ENCODE measurements around the gene NCAM2.
"Not testable (repeated sequence)": the region's sequence is repeated elsewhere in the genome, so short reads cannot be mapped to it uniquely, and the experiment has no call there.

NCAM2 gene

GRCh38 chr21:21103692-21104091 lies 105.5 kb downstream of the NCAM2 start:
- no peak for DNase-seq (ENCODE audit: low read depth)

GRCh38 chr21:21109736-21110135 lies 111.5 kb downstream of the NCAM2 start:
- no peak for DNase-seq (ENCODE audit: low read depth)

GRCh38 chr21:21111309-21111920 lies 113.2 kb downstream of the NCAM2 start:
- DNase-seq (ENCODE audit: low read depth) = no peak

GRCh38 chr21:21114461-21114860 lies 116.3 kb downstream of the NCAM2 start:
- DNase-seq (ENCODE audit: low read depth) = no peak

GRCh38 chr21:21119091-21119490 lies 120.9 kb downstream of the NCAM2 start:
- no peak for DNase-seq (ENCODE audit: low read depth)

DNA sequence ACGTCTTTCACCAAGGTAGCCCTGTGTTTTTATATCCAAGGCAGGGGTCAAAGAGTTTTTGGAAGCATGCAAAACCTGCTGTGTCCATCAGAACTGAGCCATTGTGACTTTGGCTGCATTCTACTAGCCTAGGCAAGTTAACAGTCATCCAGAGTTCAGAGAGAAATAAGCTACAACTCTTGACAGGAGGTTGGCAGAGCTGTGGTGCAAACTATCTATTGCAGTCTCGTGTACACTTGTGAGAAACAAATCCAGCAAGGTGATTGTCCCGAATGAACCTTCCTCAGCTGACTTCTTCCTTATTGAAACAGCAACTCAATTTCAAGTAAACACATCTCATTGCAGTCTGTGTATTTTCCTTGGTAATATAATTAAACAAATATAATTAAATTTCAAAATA lies 124.5 kb downstream of the NCAM2 start:
- DNase-seq (ENCODE audit: low read depth) = no peak

DNA sequence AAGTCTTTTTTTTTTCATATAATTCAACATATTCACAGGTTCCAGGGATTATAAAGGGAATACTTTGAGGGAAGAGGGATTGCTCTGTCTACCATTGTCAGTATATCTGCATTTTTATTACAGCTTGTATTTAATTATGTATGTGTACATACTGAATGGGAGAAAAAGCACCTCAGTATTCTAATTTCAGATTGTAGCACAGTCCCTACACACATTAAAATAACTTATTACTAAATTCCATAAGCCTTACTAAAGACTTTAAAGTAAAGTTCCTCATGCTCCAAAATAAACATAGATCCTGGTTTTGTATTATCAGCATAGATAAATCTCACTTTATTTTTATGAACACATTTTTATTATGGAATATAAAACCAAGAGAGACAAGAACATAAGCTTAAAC lies 134.2 kb downstream of the NCAM2 start:
- DNase-seq (ENCODE audit: low read depth) = no peak

GRCh38 chr21:21137986-21138385 lies 139.8 kb downstream of the NCAM2 start:
- DNase-seq (ENCODE audit: low read depth) = no peak

DNA sequence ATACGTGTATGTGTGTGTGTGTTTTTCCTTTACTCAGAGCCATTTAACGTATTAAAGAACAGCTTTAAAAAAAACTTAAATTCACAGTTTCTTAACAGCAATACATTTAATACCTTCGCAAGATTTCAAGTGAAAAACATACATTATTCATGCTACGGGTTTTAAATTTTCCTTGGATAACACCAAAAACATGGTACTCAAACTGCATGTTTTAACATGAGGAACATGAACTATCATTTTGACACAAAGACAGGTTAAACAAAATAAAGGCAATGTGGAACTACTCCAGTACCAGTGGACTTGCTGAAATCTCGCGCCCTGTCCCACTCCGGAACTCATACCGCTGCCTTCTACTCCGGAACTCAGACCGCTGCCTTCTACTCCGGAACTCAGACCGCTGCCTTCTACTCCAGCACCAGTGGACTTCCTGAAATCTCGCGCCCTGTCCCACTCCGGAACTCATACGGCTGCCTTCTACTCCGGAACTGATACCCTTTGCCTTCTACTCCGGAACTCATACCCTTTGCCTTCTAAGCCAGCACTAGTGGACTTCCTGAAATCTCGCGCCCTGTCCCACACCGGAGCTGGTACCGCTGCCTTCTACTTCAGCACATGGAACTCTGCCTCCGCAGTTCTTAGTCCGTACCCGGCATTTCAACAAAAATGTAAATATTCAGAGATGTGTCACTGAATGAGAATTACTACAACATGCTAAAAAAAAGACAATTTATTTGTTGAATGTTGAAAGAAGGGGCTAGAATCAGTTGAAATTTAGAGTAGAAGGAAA lies 148.6 kb downstream of the NCAM2 start:
- DNase-seq (ENCODE audit: low read depth) = no peak

GRCh38 chr21:21147374-21147745 lies 149.2 kb downstream of the NCAM2 start:
- no peak for DNase-seq (ENCODE audit: low read depth)

- no peak for DNase-seq (ENCODE audit: low read depth)
These were observed 149.8 kb downstream of the NCAM2 start for GRCh38 chr21:21148009-21148408.

DNA sequence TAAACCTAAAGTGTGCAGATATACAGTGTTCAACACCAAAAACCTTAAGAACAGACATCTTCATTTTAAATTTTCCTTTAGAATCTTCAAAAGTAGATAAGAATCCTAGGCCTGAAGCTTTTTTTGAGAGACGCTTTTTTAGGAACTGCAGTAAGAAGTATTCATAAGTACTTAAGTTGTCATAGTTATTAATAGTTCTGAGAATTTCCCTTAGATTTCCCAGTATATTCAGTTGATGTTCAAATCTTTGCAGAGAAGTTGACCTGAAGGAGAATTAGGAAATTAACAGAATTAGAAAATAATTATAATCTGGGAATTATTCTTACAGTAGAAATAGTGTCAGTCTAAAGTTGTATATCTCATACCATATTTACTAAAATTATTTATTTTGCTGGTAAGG lies 150.3 kb downstream of the NCAM2 start:
- DNase-seq (ENCODE audit: low read depth) = no peak

DNA sequence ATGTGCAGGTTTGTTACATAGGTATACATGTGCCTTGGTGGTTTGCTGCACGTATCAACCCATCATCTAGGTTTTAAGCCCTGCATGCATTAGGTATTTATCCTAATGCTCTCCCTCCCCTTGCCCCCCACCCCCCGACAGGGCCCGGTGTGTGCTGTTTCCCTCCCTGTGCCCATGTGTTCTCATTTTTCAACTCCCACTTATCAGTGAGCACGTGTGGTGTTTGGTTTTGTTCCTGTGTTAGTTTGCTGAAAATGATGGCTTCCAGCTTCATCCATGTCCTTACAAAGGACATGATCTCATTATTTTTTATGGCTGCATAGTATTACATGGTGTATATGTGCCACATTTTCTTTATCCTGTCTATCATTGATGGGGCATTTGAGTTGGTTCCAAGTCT lies 151.2 kb downstream of the NCAM2 start:
- not testable (repeated sequence) for DNase-seq (ENCODE audit: low read depth)

- DNase-seq (ENCODE audit: low read depth) = no peak
These were observed 153.0 kb downstream of the NCAM2 start for GRCh38 chr21:21151231-21151630.

GRCh38 chr21:21156397-21156796 lies 158.2 kb downstream of the NCAM2 start:
- DNase-seq (ENCODE audit: low read depth) = no peak

DNA sequence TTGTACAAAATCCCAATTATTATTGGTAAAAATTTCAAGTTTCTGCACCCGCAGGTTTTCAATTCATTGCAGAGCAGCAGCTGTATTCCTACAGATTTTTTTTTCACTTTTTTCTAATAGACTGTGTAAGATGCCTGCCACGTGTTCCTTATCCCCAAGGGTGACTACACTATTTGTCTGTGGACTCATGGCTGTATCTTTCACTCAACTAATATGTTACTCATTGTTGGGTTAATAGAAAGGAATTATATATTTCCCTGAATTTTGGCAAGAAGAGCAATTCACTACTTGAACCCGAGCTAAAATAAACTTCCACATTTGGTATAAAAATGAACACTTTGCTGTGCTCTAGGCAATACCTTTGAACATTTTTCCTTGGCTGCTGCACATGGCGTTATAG lies 158.7 kb downstream of the NCAM2 start:
- no peak for DNase-seq (ENCODE audit: low read depth)

DNA sequence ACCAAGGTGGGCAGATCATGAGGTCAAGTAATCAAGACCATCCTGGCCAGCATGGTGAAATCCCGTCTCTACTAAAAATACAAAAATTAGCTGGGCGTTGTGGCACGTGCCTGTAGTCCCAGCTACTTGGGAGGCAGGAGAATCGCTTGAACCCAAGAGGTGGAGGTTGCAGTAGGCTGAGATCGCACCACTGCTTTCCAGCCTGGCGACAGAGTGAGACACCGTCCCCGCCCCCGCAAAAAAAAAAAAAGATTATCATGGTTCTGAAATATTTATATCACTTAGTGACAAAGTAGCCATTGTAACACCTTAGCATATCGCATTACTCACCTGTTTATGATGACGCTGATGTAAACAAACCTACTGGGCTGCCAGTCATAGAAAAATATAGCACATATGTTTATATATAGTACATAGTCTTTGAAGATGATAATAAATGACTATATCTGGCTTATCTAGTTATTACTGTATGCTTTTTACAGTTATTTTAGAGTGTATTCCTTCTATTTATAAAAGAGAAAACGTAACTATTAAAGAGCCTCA lies 160.2 kb downstream of the NCAM2 start:
- no peak for DNase-seq (ENCODE audit: low read depth)

DNA sequence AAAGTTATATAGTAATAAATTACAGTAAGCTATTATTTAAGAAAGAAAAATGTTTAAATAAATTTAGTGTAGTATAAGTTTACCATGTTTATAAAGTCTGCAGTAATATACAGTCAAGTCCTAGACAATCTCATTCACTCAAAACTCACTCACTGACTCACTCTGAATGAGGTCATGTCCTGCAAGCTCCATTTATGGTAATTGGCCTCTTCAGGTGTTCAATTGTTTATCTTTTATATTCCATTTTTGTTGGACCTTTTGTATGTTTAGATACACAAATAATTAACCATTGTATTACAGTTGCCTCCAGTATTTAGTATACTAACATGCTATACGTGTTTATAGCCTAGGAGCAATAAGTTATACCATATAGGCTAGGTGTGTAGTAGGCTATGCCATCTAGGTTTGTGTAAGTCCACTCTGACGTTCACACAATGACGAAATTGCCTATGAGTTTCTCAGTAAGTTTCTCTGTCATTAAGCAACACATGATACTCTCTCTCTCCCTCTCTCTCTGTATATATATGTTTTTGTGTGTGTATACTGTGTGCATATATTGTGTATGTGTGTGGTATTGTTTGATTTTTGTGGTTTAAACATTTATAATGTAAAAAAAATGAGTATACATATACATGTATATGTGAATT lies 161.2 kb downstream of the NCAM2 start:
- no peak for DNase-seq (ENCODE audit: low read depth)

- no peak for DNase-seq (ENCODE audit: low read depth)
These were observed 164.6 kb downstream of the NCAM2 start for GRCh38 chr21:21162786-21163185.

DNA sequence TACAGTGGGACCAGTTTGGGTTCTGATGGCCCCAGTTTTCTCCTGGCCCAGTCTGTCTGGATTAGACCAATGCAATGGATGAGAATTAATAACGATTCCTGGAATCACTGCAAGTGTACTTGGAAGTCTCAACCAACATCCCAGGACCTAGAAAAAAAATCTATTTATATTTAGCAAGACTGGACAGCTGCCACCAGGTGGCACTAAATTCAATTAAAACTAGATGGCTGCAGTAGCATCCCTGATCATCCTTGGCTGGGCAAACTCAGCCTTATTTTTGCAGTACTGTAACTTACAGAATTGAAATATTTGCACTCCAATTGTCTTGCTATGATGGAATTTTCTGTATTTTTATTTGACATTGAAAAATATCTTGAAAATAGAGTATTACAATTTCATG lies 165.7 kb downstream of the NCAM2 start:
- DNase-seq (ENCODE audit: low read depth) = peak; percentile 7

DNA sequence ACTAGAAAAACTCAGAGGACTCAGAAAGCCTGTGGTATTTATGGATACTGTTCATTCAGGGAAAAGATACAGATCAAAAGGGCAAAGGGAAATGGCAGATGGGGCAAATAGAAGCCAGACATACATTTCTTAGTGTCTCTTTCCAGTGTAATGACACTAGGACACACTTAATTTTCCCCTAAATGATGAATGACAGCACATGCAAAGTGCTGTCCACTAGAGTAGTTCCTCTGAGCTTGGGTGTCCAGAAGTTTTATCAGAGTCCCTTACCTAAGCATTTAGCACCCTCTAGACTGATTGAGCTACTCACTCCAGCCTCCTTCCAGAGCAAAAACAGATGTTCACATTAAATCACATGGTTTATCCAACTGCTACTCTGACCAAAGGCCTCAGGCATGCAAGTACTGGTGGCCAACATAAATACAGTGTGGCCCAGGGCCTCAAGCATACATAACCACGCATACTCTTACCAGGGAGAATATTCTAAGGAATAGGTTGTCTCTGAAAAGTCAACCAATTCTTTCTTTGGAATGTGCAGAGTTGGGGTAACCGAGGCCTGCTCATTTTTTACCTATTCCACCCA lies 166.9 kb downstream of the NCAM2 start:
- no peak for DNase-seq (ENCODE audit: low read depth)

DNA sequence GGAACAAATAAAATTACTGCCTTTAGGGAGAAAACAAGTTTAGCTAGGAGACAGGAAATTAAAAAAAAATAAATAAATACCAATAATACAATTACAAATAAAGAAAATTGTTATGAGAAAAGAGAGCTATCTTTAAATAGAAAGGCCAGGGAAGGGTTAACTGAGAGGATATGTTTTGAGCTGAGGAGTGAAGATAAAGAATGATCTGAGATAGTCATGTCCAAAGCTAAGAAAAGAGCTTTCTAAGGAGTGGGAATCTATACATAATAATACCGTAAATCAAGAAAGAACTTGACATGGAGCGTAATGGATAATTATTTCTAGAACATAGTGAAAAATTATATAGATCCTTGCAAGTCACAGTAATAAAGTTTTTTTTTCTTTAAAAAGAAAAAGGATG lies 176.5 kb downstream of the NCAM2 start:
- DNase-seq (ENCODE audit: low read depth) = no peak

Measured in T follicular helper cell (primary cell).